ENCODE data around the gene TCEA2. TPM values are rescaled to one million over a fixed set of nuclear protein-coding genes. Genes with fewer than 3 reads are reported as not detected.

Gene TCEA2
- polyA plus RNA-seq, 3 donors = 15.7 to 24.3 (median 16.0) TPM

DNA sequence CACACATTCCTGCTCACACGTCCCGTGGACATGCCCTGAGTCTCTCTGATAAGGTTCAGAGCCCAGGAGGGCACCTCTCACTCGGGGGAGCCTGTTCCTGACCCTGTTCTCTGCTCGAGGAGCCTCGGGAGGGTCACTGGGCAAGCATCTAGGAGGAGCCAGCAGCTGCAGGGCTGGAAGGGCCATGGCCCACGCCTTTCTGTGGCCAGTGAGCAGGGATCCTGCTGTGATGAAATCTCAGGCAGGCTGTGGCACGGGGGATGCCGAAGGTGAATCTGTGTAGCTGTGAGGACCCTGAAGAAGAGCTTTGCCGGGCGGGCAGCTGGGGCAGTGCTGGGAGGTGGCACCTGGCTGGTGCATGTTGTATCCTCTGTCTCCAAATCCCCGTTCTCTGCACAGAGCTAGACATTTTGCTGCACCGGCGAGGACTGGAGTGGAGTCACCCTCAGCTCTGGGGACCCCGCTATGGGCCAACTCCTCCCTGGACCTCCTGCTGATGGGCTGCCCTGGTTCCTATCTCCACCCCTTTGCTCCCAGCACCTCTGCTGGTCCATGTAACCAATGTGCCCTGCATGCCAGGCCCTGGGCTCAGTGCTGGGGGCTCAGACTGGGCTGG lies 51.5 kb downstream of the TCEA2 start:
- peaks cover 4 to 9% (median 6%) of the 10 kb centered on the region in 3 donors for H3K27me3 Mint-ChIP-seq (ENCODE audit: low read depth in 3 of 3)
- H2AFZ ChIP-seq (ENCODE audit: insufficient read depth, low read depth, low read length, poor library complexity, severe bottlenecking) = no peak overlapping the region
- TF ChIP-seq, protein P1, sequence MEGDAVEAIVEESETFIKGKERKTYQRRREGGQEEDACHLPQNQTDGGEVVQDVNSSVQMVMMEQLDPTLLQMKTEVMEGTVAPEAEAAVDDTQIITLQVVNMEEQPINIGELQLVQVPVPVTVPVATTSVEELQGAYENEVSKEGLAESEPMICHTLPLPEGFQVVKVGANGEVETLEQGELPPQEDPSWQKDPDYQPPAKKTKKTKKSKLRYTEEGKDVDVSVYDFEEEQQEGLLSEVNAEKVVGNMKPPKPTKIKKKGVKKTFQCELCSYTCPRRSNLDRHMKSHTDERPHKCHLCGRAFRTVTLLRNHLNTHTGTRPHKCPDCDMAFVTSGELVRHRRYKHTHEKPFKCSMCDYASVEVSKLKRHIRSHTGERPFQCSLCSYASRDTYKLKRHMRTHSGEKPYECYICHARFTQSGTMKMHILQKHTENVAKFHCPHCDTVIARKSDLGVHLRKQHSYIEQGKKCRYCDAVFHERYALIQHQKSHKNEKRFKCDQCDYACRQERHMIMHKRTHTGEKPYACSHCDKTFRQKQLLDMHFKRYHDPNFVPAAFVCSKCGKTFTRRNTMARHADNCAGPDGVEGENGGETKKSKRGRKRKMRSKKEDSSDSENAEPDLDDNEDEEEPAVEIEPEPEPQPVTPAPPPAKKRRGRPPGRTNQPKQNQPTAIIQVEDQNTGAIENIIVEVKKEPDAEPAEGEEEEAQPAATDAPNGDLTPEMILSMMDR (IDR thresholded peaks at IDR 0.05) = no peak
- DNase-seq = no peak
- no peaks in the 10 kb centered on the region for H3K9me3 Mint-ChIP-seq
- no peaks in the 10 kb centered on the region for H3K36me3 ChIP-seq (replicated peaks in 1 of 2; ENCODE audit: control insufficient read depth in 1 of 2, insufficient read depth in 2 of 2, low read length in 2 of 2)
- no peaks in the 10 kb centered on the region for H3K79me2 ChIP-seq (ENCODE audit: insufficient read depth, low read length)
- H3K36me3 Mint-ChIP-seq = no peaks in the 10 kb centered on the region
- WGBS (ENCODE audit: insufficient coverage) = 97% methylated on average over 14 of the region's 14 CpGs
- H3K4me1 Mint-ChIP-seq = no peaks in the 10 kb centered on the region
- no peaks in the 10 kb centered on the region for H4K20me1 ChIP-seq (ENCODE audit: insufficient read depth, low read length)
- H3K4me3 ChIP-seq (replicated peaks in 1 of 3; ENCODE audit: low read depth in 2 of 3, low read length in 3 of 3) = no peak overlapping the region
- no peak overlapping the region for H3K4me3 Mint-ChIP-seq
- no peaks in the 10 kb centered on the region for H3K9me3 ChIP-seq (replicated peaks in 1 of 2; ENCODE audit: control insufficient read depth in 1 of 2, insufficient read depth in 1 of 2, low read length in 2 of 2)
- intact Hi-C loops (cut with micrococcal nuclease) = no loop called here
- H3K27ac Mint-ChIP-seq = no peak overlapping the region
- no peaks in the 10 kb centered on the region for H3K4me1 ChIP-seq (ENCODE audit: control insufficient read depth in 1 of 2, insufficient read depth in 2 of 2, low read length in 2 of 2)
- no peaks in the 10 kb centered on the region for H3K27me3 ChIP-seq (ENCODE audit: control insufficient read depth in 2 of 2, insufficient read depth in 2 of 2, low read length in 2 of 2)
- no peak overlapping the region for H3K4me2 ChIP-seq (replicated peaks; ENCODE audit: extremely low read depth, low read length, poor library complexity, severe bottlenecking)
- no peak overlapping the region for H3K27ac ChIP-seq (ENCODE audit: low read depth in 1 of 2, low read length in 2 of 2)
- no peak overlapping the region for H3K9ac ChIP-seq (ENCODE audit: insufficient read depth, low read length, poor library complexity, severe bottlenecking)

DNA sequence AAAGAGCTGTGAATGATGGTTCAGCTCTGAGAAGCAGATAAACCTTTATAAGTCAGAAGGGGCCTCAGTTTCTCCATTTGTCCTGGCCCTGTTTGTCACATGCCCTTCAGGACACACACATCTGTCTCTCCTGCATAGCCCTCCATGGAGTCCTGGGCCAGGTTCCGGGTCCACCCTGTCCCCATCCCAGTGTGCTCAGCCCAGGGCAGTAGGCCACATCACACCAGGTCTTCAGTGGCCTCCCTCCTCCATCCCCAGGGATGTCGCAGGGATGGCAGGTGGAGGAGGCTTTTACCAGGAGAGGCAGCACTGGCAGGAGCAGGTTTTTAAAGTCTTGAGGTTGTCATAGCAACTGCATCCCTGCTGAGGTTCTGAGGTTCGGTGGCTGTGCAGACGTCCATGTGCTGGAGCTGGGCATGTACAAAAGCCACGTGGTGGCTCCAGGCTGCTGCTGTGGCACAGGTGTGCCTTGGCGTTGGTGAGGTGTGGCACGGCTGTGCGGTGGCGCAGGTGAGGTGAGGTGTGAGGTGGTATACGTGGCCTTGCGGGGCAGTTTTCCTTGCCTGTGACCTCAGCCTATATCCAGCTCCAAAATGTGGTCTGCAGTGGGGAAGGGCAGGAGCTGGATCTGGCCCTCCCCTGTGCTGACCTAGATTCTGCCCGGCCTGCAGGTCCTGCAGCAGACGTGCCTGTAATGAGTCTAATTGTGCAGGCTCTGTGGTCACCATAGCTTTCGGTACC lies 52.3 kb downstream of the TCEA2 start:
- Histone ChIP-seq H3K27ac (ENCODE audit: low read depth in 1 of 2, low read length in 2 of 2) (no peak overlapping the region), H2AFZ (ENCODE audit: insufficient read depth, low read depth, low read length, poor library complexity, severe bottlenecking) (no peak overlapping the region), H3K9me3 (replicated peaks in 1 of 2; ENCODE audit: control insufficient read depth in 1 of 2, insufficient read depth in 1 of 2, low read length in 2 of 2) (no peaks in the 10 kb centered on the region), H3K36me3 (replicated peaks in 1 of 2; ENCODE audit: control insufficient read depth in 1 of 2, insufficient read depth in 2 of 2, low read length in 2 of 2) (no peaks in the 10 kb centered on the region), H3K9ac (ENCODE audit: insufficient read depth, low read length, poor library complexity, severe bottlenecking) (no peak overlapping the region), H3K27me3 (ENCODE audit: control insufficient read depth in 2 of 2, insufficient read depth in 2 of 2, low read length in 2 of 2) (no peaks in the 10 kb centered on the region), H3K4me2 (replicated peaks; ENCODE audit: extremely low read depth, low read length, poor library complexity, severe bottlenecking) (no peak overlapping the region), H3K4me1 (ENCODE audit: control insufficient read depth in 1 of 2, insufficient read depth in 2 of 2, low read length in 2 of 2) (peaks cover 5 to 6% of the 10 kb centered on the region in 2 donors), H4K20me1 (ENCODE audit: insufficient read depth, low read length) (no peaks in the 10 kb centered on the region), H3K79me2 (ENCODE audit: insufficient read depth, low read length) (no peaks in the 10 kb centered on the region), H3K4me3 (replicated peaks in 1 of 3; ENCODE audit: low read depth in 2 of 3, low read length in 3 of 3) (no peak overlapping the region)
- Mint-ChIP-seq H3K36me3 (no peaks in the 10 kb centered on the region), H3K27ac (no peak overlapping the region), H3K4me1 (peaks cover 6% of the 10 kb centered on the region), H3K4me3 (no peak overlapping the region), H3K27me3 (ENCODE audit: low read depth in 3 of 3) (peaks cover 4 to 9% (median 8%) of the 10 kb centered on the region in 3 donors), H3K9me3 (no peaks in the 10 kb centered on the region)
- DNase-seq = no peak
- WGBS (ENCODE audit: insufficient coverage) = 92% methylated on average over 7 of the region's 14 CpGs
- TF ChIP-seq, protein P1 (IDR thresholded peaks at IDR 0.05) = no peak
- intact Hi-C loops (cut with micrococcal nuclease) = no loop called here

Data from CD14-positive monocyte (primary cell).